HUDEP-2 (cell line): ENCODE measurements around the gene RNF144B.
"Not testable (repeated sequence)": the region's sequence is repeated elsewhere in the genome, so short reads cannot be mapped to it uniquely, and the experiment has no call there.

Experiments
- DNase-seq, 76 experiments: peaks; one replicate each; lab custom pipeline; 2025; ENCODE audit not compliant: unreplicated experiment in 76 of 76; lab: John Stamatoyannopoulos, UW

The RNF144B gene

DNA sequence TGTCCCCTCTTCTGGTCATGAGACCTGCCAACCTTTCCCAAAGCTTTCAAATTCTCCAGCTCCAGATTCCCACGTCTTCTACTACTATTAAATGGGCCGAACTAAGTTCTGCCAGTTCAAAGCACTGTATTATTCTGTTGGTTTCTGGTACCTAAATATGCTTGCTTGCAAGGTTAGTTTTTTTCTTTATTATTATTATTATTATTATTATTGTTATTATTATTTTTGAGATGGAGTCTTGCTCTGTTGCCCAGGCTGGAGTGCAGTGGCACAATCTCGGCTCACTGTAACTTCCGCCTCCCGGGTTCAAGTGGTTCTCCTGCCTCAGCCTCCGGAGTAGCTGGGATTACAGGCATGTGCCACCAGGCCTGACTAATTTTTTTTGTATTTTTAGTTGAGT is 17.8 kb downstream of the RNF144B start:
- not testable (repeated sequence) for DNase-seq

- DNase-seq: no peak
Observed at GRCh38 chr6:18405477-18406293, 18.5 kb downstream of the RNF144B start.

- DNase-seq: peak in 3 of 76 experiments; percentile 23 to 29 (median 26)
Observed at GRCh38 chr6:18406955-18407749, 20.0 kb downstream of the RNF144B start.

GRCh38 chr6:18409602-18410001 is 22.5 kb downstream of the RNF144B start:
- DNase-seq: not testable (repeated sequence)

- DNase-seq: no peak
Observed at GRCh38 chr6:18410412-18410811, 23.3 kb downstream of the RNF144B start.

DNA sequence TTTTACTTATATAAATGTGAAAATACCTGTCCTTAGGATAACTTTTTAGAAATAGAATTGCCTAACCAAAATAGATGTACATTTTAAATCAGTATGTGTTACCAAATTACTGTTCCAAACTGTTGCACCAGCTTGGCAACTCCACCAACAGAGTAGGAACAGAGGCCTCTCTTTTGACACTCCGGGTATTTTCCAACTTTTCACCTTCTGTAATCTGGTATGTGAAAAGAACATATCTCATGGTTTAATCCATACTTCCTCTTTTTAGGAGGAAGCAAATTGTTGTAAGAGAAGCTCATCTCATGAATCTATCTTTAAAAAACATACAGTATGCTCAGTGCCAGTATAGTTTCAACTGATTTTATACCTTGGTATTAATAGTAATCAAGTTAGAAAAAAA is 24.9 kb downstream of the RNF144B start:
- DNase-seq: no peak

DNA sequence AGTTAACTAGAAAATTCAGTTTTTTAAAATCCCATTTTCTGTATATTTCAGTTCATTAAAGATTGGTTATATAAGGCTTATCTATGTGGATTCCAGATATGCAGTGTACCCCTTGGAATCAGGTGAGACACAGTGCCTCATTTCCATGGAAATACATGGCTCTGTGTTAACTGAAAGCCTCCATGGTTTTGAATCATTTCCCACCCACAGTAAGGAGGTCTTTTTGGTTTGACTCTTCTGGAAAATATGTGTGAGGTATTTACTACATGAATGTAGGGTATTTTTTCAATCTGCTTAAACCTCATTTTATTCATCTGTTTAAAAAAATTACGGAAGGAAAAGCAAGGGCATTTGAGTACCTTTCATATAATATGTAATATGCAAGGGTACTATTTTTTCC is 25.5 kb downstream of the RNF144B start:
- no peak for DNase-seq

- no peak for DNase-seq
Observed at GRCh38 chr6:18413381-18413780, 26.2 kb downstream of the RNF144B start.

DNA sequence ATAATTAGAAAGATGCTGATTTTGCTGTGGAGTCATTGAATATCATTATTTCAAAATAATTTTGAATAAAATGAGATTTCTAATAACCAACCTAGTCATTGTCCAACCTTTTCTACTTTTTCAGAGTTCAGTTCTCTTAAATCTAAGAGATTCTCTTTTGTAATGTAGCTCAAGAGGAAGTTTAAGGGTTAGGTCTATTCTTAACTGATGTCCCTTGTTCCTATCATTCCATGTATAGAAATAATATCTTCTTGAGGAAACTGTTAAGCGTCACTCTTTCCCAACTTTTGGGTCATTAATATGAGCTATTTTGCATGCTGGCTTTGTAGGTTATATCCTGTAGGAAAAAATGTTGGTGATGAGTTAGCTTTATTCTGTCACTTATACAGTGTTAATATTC is 27.0 kb downstream of the RNF144B start:
- DNase-seq: no peak

GRCh38 chr6:18415207-18415606 is 28.1 kb downstream of the RNF144B start:
- no peak for DNase-seq

GRCh38 chr6:18415671-18416340 is 28.7 kb downstream of the RNF144B start:
- no peak for DNase-seq

DNA sequence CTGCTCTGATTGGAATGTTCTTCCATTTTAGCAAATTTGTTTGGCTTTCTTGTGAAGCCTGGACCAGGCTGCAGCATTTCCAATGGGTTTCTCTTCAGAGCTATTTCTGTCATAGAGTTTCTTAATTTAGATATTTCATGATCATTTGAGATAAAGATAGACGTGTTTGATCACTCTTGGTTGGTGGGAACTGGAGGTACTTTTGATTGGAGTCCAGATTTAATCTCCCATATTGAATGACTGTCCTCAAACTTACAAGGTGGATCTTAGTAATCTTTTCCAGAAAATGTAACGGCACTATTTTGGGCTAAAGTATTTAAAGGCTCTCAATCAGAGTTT is 29.2 kb downstream of the RNF144B start:
- DNase-seq: no peak

DNA sequence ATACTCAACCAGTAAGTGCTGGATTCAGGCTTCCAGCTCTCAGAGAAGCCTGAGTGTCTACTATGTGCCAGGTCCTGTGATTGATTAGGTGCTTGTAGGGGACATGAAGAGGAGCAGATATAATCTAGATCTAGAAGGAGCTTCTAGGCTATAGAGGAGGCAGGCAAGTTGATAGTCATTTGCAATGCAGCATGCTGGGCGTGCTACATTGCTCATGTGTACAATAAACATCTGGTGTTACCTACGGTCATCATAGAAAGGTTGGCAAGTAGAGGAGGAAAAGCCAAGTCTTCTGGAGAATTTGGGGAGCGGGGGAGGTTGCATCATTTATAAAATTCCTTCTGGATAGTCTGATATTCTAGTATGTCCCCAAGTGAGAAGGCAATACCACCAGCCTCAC is 33.2 kb downstream of the RNF144B start:
- DNase-seq: no peak

GRCh38 chr6:18422136-18422535 is 35.0 kb downstream of the RNF144B start:
- no peak for DNase-seq

- DNase-seq: no peak
Observed at GRCh38 chr6:18423426-18423825, 36.3 kb downstream of the RNF144B start.

DNA sequence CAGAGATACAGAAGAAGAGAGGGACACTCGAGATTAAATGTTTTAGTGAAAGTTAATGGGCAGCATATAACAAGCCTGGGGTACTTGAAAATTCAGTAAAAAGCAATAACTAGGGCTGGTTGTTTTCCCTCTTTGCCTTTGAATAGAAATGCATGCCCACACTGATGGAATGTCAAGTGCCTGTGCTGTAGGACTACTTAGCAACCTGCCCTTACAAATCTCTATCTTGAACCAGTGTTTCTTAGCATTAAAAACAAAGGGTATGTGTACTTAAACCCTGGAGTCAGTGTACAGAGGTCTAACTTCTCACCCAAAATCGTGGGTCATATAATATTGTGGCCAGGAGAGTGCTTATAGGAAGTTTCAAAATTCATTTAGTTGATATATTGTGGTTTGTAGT is 37.1 kb downstream of the RNF144B start:
- no peak for DNase-seq

DNA sequence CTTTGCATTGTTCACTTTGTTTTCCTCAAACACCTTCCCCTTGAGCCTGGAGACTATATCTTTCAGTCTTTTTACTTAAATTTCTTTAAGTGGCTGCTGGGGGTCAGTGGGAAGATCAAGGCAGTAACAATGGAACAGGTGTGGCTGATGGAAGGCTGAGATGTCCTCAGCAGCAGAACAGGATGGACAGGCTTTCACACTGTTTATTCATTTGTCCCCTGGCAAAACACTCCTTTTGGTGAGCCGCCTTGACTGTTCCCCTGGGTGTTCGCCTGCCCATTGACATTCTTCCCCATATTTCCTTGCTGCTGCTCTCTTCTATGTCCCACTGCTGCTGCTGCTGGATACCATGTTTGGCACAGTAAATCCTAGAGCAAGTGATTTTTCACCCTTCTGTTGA is 38.1 kb downstream of the RNF144B start:
- no peak for DNase-seq

DNA sequence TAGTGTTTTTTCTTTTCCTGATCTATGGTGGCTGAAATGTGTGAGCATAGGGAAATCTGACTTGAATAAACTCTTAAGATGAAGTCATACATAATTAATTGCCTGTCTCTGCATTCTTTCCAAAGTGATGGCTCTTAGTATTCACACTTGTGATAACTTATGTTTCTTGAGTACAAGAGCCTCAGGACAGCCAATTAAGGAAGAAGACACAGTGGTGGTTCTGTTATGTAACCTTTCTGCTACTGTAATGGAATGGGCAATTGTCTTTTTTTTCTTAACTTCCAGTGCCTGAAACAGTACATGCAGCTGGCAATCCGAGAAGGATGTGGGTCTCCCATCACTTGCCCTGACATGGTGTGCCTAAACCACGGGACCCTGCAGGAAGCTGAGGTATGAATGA is 40.1 kb downstream of the RNF144B start:
- DNase-seq: no peak

GRCh38 chr6:18429655-18430297 is 42.6 kb downstream of the RNF144B start:
- DNase-seq: no peak

DNA sequence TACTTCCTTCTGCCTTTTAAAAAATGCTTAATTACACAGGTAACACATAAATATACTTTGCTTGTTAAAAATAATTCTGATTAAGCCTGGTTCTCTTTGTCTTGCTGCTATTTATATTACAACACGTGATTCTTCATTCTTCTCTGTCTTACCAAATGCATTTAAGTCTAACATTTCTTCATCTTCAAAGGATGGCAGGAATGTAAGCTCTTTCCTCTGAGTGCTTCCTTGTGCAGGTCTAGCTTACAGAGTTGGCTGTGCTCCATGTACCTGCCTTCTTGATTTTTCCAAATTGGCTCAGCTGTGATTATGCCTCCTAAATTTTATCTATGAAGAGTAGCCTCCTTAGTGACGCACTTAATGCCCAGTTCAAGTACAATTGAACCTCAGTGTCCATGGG is 44.4 kb downstream of the RNF144B start:
- no peak for DNase-seq

- DNase-seq: no peak
Observed at GRCh38 chr6:18432180-18432579, 45.0 kb downstream of the RNF144B start.
